HG03097 (cell line): ENCODE results near the gene CD19.
"Not testable (repeated sequence)": the region's sequence is repeated elsewhere in the genome, so short reads cannot be mapped to it uniquely, and the experiment has no call there.

Experiments used
- ATAC-seq: cut with Tn5 transposase; IDR thresholded peaks from one replicate; pipeline ENCODE4 v1.9.1; 2021; ENCODE audit not compliant: unreplicated experiment, low FRiP score

Gene CD19

DNA sequence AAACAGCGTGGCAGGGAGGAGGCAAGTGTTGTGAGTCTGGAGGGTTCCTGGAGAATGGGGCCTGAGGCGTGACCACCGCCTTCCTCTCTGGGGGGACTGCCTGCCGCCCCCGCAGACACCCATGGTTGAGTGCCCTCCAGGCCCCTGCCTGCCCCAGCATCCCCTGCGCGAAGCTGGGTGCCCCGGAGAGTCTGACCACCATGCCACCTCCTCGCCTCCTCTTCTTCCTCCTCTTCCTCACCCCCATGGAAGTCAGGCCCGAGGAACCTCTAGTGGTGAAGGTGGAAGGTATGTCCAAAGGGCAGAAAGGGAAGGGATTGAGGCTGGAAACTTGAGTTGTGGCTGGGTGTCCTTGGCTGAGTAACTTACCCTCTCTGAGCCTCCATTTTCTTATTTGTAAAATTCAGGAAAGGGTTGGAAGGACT, at the start of gene CD19:
TSS of gene CD19 (plus strand) at position 171 of the 425 bp plus-strand sequence. CDS start at position 201, 30 bp downstream.
- no peak for ATAC-seq

DNA sequence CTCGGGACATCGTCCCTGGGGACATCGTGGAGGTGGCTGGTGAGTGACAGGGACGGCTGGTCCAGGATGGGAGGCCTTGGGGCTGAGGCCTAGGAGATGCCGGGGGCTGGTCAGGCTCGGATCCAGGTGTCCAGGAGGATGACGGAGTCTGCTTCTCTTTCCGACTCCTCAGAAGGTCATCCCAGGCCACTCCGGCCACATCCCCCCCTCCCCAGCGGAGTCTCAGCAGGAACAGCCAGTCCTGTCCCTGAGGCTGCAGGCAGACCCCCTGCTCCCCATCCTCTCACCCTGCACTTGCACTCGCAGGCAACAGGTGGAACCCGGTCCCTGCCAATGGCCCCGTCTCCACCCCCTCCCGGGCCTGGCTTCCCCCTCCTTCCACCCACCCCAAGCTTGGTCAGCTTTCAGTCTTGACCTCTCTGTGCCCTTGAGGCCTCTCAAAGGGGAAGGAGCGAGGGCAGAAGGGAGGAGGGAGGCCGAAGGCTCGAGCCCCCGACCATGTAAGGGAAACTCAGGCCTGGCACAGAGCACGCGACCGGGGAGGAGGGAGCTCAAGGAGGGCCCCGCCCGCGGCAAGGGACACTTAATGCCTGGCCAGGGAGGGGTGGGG, 49.1 kb upstream of the CD19 start:
- ATAC-seq, result no peak

DNA sequence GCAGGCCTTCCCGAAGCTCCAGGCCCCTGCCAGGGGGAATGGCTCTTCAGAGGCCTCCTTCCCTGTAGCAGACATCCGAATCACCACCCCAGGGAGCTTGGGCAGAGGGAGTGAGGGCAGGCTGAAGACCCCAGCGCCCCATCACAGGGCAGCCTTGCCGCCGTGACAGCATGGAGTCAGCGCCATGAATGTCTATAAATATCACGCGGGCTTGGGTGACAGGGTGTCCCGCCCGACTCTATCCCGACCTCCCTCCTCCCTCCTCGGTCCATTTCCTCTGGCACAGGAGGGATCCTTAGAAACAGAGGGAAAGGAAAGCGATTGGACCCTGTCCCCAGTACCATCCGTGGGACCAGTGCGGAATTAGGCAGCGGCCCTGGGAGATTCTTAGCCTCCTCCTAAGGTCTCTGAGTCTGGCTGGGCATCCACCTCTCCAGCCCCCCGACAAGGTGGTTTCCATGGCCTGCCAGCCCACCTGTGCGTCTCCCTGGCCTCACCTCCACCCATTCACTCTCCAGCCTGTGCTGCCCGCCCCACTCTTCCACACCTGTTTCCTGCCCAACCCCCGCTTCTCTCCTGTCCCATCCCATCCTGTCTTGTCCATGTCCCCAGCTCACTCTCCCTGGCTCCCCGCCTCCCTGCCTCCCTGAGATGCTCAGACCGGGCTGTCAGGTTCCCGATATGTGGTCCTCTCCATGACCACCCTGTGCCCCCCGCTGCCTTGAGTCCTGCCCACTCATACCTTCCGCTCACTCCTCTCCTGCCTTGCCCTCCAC, 48.4 kb upstream of the CD19 start:
- no peak for ATAC-seq

DNA sequence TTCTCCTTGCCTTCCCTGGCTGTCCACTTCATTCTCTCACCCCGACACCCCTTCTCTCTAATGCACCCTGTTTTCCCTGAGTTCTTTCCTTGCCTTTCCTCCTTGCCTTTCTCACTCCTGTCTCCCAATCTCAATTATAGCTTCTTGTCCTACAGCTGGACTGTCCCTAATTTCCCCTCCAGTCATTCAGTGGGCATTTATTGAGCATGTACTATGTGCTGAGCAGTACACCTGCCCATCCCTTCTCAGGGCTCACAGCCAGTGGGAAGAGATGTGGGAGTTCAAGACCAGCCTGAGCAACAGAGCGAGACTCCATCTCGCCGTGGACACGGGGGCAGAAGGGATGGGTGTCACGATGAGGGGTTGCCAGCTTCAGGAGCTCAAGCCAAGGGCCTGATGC, 47.7 kb upstream of the CD19 start:
- no peak for ATAC-seq

DNA sequence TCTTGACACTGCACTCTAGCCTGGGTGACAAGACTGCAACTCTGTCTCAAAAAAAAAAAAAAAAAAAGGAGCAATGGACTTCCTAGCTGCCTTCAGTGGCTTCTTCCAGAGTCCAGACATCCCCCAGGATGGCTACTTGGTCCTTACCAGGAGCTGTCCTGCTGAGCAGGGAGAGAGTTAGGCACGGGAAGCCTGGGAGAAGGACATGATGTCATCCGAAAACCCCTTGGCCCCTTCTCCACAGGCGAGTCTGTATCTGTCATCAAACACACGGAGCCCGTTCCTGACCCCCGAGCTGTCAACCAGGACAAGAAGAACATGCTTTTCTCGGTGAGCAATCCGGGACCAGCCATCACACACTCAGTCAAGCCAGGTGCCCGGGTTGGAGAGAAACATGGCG, 44.8 kb upstream of the CD19 start:
- ATAC-seq, result no peak

DNA sequence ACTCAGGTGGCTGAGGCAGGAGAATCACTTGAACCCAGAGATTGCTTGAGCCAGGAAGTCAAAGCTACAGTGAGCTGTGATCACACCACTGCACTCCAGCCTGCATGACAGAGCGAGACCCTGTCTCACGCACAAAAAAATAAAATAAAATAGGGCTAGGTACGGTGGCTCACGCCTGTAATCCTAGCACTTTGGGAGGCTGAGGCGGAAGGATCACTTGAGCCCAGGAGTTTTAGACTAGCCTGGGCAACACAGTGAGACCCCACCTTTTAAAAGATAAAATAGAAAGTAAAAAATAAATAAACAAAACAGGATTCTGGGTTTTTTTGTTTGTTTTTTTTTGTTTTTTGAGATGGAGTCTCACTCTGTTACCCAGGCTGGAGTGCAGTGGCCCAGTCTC, 41.4 kb upstream of the CD19 start:
- ATAC-seq, result not testable (repeated sequence)

DNA sequence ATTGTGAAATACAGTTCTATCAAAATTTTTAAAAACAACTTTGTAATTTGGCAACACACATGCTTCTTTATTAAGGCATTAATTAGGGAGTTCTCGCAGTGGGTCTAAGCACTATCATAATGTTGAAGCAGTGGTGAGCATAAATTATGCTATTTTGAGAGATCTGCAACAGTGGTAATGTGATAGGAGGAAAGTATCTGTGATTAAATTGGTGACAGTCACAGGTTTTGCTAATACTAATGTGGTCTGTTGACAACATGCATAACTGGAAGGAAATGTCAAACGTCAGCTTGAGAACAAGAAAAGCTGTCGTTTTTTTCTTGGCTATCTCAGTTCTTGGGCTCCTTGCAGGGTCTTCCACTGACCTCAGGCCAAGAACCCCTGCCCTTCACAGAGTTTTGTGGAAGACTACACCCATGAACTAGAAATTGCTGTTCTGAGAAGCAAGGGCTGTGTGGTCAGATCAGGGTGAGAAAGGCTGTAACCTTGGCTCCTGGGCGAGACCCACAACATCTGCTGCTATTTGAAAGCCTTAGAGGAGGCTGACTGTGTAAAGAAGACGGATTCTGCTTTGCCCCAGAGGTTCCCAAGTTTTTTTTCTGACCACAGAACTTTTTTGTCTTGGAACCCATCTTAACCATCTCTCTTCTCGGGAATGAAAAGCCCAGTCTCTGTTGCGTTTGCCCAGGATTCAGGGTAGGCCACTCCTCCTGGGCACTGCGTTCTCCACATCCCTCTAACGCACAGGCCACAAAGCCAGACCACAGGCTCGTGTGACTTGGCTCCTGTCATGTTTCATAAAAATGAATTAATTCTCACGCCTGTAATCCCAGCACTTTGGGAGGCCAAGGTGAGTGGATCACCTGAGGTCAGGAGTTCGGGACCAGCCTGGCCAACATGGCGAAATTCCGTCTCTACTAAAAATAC, 39.5 kb upstream of the CD19 start:
- no peak for ATAC-seq

DNA sequence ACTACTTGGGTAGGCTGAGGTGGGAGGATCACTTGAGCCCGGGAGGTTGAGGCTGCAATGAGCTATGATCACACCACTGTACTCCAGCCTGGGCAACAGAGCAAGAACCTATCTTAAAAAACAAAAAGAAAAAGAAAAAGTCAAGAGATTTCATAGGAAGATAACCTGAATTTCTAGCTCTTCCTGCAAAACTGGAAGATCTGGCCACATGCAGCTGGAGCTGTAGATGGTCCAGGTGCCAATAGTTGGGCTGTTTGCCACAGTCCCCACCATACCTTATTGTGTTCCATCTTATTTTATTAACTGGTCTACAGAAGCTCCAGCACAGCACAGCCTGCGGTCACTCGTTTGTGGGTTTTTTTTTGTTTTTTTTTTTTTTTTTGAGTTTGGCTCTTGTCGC, 38.5 kb upstream of the CD19 start:
- no peak for ATAC-seq

DNA sequence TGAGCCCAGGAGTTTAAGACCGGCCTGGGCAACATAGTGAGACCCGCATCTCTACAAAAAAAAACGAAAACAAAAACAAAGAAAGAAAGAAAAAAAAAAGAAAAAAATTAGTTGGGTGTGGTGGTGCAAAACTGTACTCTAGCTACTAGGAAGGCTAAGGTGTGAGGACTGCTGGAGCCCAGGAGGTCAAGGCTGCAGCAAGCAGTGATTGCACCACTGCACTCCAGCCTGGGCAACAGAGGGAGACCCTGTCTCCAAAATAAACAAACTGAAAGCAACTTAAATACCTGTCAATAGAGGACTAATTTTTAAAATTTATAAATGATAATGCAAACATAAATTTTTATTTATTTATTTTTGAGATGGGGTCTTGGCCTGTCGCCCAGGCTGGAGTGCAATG, 36.2 kb upstream of the CD19 start:
- ATAC-seq, result no peak

DNA sequence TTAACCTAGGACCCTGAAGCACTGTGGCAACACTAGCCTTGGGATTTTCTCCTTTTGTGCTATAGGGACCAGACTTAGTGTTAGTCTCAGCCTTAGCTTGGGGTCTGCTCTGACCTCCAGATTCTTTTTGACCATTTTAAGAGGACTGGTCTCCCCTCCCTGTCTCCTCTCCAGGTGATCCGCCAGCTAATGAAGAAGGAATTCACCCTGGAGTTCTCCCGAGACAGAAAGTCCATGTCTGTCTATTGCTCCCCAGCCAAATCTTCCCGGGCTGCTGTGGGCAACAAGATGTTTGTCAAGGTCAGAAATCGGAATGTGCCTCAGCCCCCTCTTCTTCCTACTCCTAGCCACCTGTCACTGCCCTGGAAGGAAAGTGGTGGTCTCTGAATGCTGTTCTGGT, 33.9 kb upstream of the CD19 start:
- no peak for ATAC-seq

DNA sequence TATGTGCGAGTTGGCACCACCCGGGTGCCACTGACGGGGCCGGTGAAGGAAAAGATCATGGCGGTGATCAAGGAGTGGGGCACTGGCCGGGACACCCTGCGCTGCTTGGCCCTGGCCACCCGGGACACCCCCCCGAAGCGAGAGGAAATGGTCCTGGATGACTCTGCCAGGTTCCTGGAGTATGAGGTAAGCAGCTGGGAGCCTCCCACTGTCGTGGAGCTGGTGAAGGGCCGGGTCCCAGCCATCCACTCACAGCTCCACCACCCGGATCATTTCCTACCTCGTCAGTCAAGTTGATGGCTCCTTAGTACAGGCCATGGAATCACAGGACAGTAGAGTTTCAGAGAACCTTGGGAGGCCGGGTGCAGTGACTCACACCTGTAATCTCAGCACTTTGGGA, 33.5 kb upstream of the CD19 start:
- ATAC-seq, result no peak

DNA sequence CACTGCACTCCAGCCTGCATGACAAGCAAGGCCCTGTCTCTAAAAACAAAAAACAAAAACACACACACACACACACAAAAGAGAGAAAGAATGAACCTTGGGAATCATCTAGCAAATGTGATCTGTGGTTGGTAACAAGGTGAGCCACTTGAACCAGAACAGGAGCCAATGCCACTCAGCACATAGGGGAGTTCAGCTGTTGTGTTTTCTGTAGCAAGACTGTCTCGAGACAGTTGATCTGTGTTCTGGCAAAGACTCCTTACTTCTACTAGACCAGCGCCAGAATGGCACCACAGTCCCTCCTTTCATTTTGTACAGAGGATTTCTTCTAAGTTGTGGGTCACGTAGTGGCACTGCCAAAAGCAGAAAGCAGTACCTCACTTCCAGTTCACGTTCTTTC, 32.8 kb upstream of the CD19 start:
- no peak for ATAC-seq

DNA sequence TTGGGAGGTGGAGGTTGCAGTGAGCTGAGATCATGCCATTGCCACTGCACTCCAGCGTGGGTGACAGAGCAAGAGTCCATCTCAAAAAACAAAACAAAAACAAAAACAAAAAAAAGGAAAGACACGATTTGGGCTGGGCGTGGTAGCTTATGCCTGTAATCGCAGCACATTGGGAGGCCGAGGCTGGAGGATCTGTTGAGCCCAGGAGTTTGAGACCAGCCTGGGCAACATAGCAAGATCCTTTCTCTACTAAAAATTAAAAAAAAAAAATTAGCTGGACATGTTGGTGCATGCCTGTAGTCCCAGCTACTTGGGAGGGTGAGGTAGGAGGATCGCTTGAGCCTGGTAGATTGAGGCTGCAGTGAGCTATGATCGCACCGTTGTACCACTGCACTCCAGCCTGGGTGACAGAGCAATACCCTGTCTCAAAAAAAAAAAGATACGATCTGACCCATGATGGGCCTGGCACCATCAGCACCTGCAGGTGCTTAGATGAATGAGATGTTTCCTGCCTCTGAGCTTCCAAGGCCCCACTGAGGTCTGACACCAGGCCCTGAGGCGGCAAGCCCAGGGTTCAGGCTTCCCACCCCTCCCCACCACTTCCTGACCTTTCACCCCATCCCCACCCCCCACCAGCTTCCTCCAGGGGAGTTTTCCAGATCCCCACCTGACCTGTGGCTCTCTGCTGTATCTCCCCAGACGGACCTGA, 31.7 kb upstream of the CD19 start:
- ATAC-seq, result no peak

DNA sequence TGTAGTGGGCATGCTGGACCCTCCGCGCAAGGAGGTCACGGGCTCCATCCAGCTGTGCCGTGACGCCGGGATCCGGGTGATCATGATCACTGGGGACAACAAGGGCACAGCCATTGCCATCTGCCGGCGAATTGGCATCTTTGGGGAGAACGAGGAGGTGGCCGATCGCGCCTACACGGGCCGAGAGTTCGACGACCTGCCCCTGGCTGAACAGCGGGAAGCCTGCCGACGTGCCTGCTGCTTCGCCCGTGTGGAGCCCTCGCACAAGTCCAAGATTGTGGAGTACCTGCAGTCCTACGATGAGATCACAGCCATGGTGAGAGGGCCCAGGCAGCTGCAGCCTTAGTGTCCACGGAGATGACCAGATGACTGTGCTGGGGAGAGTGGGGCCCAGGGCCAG, 31.2 kb upstream of the CD19 start:
- no peak for ATAC-seq

DNA sequence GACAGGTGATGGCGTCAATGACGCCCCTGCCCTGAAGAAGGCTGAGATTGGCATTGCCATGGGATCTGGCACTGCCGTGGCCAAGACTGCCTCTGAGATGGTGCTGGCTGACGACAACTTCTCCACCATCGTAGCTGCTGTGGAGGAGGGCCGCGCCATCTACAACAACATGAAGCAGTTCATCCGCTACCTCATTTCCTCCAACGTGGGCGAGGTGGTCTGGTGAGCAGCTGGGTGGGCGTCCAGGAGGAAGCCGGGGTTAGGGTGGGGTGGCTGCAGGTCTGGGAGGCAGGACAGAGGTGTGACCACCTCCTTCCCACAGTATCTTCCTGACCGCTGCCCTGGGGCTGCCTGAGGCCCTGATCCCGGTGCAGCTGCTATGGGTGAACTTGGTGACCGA, 29.9 kb upstream of the CD19 start:
- no peak for ATAC-seq

DNA sequence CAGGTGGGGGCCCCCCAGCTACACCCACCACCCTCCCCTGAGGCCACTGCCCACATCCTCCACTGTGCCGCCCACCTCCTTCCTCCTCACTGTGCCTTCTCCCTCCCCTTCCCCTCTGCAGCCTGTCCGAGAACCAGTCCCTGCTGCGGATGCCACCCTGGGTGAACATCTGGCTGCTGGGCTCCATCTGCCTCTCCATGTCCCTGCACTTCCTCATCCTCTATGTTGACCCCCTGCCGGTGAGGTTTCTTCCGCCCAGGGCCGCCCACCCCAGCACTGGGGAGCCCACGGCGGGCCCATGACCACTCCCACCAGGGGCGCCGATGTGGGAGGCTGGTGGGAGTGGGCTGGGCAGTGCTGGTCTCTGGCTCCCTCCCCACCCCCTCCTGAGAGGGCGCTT, 28.9 kb upstream of the CD19 start:
- no peak for ATAC-seq

DNA sequence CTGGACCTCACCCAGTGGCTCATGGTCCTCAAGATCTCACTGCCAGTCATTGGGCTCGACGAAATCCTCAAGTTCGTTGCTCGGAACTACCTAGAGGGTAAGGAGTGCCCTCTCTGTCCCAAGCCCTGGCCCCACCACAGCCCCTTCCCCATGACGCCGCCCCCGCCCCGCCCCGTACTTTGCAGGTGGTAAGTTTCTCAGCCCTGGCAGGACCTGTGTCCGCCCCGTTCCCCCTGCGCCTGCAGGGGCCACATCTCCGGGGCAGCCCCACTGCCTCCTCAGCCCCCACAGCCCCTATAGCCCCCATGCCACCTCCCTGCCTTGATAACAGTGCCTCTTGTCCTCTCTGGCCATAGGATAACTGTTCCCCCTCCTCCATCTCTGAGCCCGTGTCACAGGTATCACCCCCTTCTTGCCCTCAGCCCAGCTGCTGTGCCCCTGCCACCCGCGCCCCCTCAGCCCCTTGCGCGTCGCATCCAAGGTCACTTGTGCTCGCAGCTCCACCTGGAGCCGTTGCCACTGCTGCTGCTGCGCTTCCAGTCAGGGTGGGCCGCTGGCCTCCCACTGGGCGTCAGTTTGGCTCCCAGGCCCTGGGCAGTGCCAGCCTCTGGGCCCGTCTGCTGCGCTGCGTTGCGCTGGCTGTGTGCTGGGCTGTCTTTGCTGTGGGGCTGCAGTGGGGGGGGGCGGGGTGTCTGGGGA, 28.3 kb upstream of the CD19 start:
- ATAC-seq, result no peak

DNA sequence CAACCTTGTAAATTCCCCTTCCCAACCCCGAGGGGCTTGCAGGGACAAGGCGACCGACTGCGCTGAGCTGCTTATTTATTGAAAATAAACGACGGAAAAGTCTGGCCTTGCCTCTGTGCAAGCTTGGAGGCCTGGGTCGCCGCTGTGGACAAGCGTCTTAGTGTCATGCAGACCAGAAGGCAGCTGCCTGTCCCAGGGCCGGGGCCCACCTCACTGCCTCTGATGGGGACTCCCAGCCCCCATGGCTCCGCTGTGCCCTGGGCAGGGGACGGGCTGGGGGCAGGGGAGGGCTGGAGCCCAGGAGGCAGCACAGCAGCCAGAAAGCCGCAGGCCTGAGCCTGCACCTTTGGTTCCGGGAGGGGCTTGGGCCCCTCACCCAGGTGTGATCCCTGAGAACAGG, 27.4 kb upstream of the CD19 start:
- ATAC-seq, result no peak

DNA sequence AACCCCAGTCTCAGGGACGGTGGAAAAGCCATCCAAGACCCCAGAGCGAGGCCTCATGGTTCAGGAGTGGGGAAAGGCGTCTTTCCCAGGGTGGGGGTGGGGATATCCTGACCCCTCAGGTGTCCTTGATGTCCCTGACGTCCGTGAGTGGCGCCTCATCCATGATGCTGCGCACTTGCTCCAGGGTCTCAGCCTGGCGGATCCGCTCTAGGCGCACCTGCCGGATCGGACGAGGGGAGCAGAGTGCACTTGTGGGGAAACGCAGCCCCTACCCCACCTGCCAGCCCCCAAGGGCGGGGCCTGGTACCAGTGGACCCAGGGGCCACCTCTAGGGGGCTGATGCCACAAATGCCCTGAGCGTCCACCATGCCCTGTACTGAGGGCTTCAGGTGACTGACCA, 26.9 kb upstream of the CD19 start:
- ATAC-seq, result no peak

DNA sequence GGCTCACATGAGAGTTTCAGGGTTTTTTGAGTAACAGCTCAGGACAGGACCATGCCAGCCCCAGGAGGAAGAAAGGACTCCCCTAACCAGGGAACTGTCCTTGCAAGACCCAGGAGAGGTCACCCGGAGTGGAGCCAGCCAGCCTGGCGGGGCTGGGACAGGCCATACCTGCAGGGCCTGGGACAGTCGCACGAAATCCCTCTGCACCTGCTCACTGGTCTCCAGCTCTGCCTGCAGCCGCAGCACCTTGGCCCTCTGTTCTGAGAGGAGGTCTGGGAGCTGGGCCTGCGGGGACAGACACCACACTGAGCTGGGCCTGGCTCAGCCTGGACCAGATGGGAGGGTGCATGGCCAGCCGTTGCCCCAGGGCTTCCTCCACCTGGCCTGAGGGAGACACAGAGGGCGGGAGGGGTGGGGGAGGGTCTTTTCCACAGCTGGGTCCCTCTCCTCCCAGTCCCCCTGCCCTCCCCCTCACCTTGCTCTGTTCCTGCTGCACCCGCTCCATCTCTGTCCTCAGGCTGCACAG, 26.5 kb upstream of the CD19 start:
- ATAC-seq, result no peak
